Bronchial epithelial cell (primary cell): ENCODE data around the gene SPRED2. TPM values are rescaled to one million over a fixed set of nuclear protein-coding genes. Genes with fewer than 3 reads are reported as not detected.

Source experiments
- DNase-seq: peaks from one replicate; pipeline ENCODE4 v3.0.0-alpha.2; 2010; ENCODE audit warnings: low read depth
- FAIRE-seq: peaks from 2 replicates; lab custom pipeline; 2011; peaks lifted over from hg19 to GRCh38; lab: Jason Lieb, UNC
- H3K27me3 ChIP-seq: 2 replicates; pipeline ENCODE4 v1.5.1; 2011; ENCODE audit warnings: low read length; ENCODE audit not compliant: control insufficient read depth, insufficient read depth
- H3K36me3 ChIP-seq: 2 replicates; pipeline ENCODE4 v1.5.1; 2011; ENCODE audit warnings: low read length; ENCODE audit not compliant: control insufficient read depth, insufficient read depth
- H3K4me3 ChIP-seq: 2 replicates; pipeline ENCODE4 v1.5.1; 2011; ENCODE audit warnings: mild to moderate bottlenecking, low read depth, low read length, control low read depth
- CTCF ChIP-seq: IDR thresholded peaks from 2 replicates; pipeline ENCODE4 v1.5.1; 2011; ENCODE audit warnings: mild to moderate bottlenecking, moderate library complexity, low read length, control low read depth, inconsistent platforms; ENCODE audit not compliant: insufficient read depth, severe bottlenecking
- total RNA-seq: library from RNA; depleted of rRNA; stranded (reverse); fragments of >200 nt; gene quantifications from 2 replicates; pipeline ENCODE4 v1.2.1, GENCODE V29; 2014

SPRED2 gene
- total RNA-seq, 1 donor from 2014 or later = 3.4 TPM

- no peak for DNase-seq
- no peak for FAIRE-seq
Observed at GRCh38 chr2:65292461-65293011, 139.9 kb downstream of the SPRED2 start.

GRCh38 chr2:65292106-65292400 lies 140.3 kb downstream of the SPRED2 start:
- Histone ChIP-seq H3K36me3 (no peaks in the 10 kb centered on the region), H3K27me3 (no peaks in the 10 kb centered on the region), H3K4me3 (no peak overlapping the region)
- TF ChIP-seq CTCF = no peak
- DNase-seq (no peak), FAIRE-seq (no peak)

More at GRCh38 chr2:65292461-65293011, 139.9 kb downstream of the SPRED2 start:
- Histone ChIP-seq H3K4me3 (no peak overlapping the region), H3K36me3 (no peaks in the 10 kb centered on the region), H3K27me3 (no peaks in the 10 kb centered on the region)
- no peak for TF ChIP-seq CTCF

- Histone ChIP-seq H3K27me3 (no peaks in the 10 kb centered on the region), H3K36me3 (no peaks in the 10 kb centered on the region), H3K4me3 (no peak overlapping the region)
- FAIRE-seq = no peak
- no peak for TF ChIP-seq CTCF
- no peak for DNase-seq
Observed at GRCh38 chr2:65291216-65292105, 140.9 kb downstream of the SPRED2 start.

GRCh38 chr2:65287364-65287763 lies 145.0 kb downstream of the SPRED2 start:
- FAIRE-seq (no peak), DNase-seq (no peak)
- Histone ChIP-seq H3K36me3 (no peaks in the 10 kb centered on the region), H3K27me3 (no peaks in the 10 kb centered on the region), H3K4me3 (no peak overlapping the region)
- no peak for TF ChIP-seq CTCF

- no peak for DNase-seq
- no peak for TF ChIP-seq CTCF
Observed at GRCh38 chr2:65282477-65283053, 149.8 kb downstream of the SPRED2 start.

More at GRCh38 chr2:65282477-65283053, 149.8 kb downstream of the SPRED2 start:
- FAIRE-seq = no peak
- Histone ChIP-seq H3K36me3 (no peaks in the 10 kb centered on the region), H3K27me3 (no peaks in the 10 kb centered on the region), H3K4me3 (no peak overlapping the region)
